GM21390 (cell line): ENCODE results near the gene WDR55.
"Not testable (repeated sequence)": the region's sequence is repeated elsewhere in the genome, so short reads cannot be mapped to it uniquely, and the experiment has no call there.

ENCODE experiments used
- ATAC-seq: cut with Tn5 transposase; IDR thresholded peaks from one replicate; pipeline ENCODE4 v1.9.1; 2021; ENCODE audit not compliant: unreplicated experiment

The WDR55 gene

GRCh38 chr5:140664359-140665119 is at the start of gene WDR55:
TSS of gene WDR55 (plus strand) at chr5:140664904. CDS start at chr5:140664913, 9 bp downstream.
- ATAC-seq = peak; percentile 98

GRCh38 chr5:140622301-140622700 is 42.4 kb upstream of the WDR55 start:
- ATAC-seq = no peak

- ATAC-seq = not testable (repeated sequence)
These were observed 41.6 kb upstream of the WDR55 start for GRCh38 chr5:140623061-140623460.

GRCh38 chr5:140624886-140625285 is 39.8 kb upstream of the WDR55 start:
- ATAC-seq = not testable (repeated sequence)

- no peak for ATAC-seq
These were observed 36.7 kb upstream of the WDR55 start for GRCh38 chr5:140627972-140628371.

DNA sequence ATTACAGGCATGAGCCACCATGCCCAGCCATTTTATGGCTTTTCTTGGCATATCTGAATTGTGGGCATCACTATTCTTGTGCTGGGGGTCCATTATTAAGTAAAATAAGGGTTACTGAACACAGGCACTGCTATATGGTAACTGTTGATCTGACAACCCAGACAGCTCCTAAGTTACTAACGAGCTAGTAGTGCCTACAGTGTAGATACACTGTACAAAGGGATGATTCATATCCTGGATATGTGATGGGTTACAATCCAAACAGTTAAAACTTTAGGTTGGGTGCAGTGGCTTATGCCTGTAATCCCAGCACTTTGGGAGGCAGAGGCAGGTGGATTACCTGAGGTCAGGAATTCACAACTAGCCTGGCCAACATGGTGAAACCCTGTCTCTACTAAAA is 36.0 kb upstream of the WDR55 start:
- ATAC-seq = no peak

- ATAC-seq = no peak
These were observed 34.2 kb upstream of the WDR55 start for GRCh38 chr5:140630292-140631035.

DNA sequence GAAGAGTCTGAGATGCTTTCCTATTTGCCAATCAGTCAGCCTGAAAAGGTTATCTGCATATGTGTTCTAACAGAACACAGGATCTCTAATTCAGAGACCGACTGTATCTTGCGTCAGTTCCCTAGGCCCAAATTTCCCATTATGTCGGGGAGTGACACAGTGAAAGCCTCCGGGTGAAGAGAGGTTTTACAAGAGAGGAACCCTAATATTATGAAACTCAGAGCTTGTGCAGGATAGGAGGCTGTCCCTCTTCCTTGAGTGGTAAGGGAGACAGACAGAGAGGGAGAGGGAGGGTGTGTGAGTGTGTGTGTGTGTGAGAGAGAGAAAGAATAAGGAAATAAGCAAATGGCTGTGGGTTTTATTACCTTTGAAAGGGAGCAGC is 33.7 kb upstream of the WDR55 start:
- ATAC-seq = no peak

DNA sequence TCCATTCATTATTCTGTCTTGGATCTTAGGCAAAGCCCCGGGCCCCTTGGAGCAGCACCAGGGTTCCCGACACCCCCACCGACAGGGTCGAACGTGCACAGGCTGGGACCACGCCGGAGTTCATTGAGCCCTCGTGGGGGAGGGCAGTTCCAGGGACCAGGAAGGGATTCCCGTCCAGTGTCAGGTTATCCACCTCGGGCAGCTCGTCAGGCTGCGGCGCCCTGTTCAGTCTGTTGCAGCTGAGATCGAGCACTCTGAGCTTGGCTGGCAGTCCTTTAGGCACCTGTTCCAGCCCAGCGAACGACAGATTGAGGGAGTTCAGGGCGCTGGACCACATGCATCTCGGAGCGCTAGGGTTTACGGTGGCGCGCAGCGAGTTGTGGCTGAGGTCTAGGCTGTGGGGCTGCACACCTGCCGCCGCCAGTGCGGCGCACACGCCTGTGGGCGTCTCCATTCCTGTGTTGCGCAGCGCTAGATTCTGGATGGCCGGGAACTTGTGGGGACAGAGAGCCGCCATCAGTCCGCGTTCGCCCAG is 32.8 kb upstream of the WDR55 start:
- peak; percentile 44 for ATAC-seq

DNA sequence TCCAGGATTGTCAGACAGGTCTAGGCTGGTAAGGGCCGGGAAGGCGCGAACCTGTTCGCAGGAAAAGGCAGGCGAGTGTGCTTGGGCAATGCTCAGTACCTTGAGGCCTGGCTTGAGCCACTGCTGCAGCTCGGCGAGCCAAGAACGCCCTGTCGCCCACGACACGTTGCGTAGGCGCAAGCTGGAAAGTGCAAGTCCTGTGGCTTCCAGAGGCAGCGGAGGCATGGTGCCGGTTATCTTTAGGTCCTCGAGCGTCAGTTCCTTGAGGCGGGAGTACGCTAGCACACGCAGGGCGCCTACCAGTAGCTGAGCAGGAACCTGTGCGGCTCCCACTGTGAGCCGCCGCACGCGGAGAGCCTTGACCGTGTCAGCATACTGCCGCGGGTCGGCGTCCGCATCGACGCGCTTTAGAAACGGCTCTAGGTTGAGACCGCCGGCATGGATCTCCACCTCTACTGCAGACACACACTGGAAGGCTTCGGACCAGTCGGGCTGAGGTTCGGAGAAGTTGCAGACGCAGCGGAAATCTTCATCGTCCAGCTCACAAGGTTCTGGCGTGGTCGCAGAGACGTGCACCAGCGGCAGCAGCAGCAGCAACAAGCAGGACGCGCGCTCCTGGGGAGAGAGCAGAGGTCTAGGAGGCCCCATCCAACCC is 32.2 kb upstream of the WDR55 start:
- peak; percentile 51 for ATAC-seq

GRCh38 chr5:140633021-140633471 is 31.7 kb upstream of the WDR55 start, which contains the start of gene CD14:
TSS of gene CD14 (minus strand) at chr5:140633175. CDS start at chr5:140633071, 104 bp downstream.
- ATAC-seq = peak; percentile 5

GRCh38 chr5:140633501-140633900 is 31.2 kb upstream of the WDR55 start:
- ATAC-seq = no peak

GRCh38 chr5:140634103-140634502 is 30.6 kb upstream of the WDR55 start:
- no peak for ATAC-seq

DNA sequence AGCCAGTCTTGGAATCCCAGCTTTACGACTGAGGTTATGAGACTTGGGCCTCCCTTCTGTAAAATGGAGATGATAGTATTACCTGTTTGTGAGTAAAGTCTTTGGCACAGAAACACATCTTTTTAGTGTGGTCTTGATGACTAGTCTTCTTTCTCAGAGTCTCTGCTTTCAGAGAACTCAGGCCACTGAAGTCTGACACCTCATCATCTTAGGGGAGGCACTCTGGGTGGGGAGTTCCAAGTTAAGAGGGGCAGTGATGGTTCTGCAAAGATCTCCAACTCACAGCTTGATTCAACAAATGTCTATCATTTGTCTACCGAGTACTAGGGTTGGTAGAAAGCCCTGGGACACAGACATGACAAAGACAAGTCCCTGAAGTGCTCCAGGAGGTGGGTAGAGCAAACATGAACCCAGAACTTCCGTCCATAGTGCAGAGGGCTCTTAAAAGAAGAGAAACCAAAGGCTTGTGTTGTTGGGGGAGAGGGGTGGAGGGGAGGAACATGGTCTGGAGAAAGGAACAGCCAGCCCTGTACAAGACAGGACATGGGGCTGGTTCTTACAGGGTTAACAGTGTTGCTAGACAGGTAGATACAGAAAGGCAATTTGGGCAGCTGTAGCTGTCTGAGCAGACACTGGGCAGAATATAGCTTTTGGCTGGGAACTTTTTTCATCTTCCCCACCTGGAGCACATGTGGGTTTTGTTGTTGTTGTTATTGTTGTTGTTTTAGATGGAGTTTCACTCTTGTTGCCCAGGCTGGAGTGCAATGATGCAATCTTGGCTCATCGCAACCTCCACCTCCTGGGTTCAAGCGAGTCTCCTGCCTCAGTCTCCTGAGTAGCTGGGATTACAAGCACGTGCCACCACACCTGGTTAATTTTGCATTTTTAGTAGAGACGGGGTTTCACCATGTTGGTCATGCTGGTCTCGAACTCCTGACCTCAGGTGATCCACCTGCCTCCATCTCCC is 29.1 kb upstream of the WDR55 start:
- no peak for ATAC-seq

DNA sequence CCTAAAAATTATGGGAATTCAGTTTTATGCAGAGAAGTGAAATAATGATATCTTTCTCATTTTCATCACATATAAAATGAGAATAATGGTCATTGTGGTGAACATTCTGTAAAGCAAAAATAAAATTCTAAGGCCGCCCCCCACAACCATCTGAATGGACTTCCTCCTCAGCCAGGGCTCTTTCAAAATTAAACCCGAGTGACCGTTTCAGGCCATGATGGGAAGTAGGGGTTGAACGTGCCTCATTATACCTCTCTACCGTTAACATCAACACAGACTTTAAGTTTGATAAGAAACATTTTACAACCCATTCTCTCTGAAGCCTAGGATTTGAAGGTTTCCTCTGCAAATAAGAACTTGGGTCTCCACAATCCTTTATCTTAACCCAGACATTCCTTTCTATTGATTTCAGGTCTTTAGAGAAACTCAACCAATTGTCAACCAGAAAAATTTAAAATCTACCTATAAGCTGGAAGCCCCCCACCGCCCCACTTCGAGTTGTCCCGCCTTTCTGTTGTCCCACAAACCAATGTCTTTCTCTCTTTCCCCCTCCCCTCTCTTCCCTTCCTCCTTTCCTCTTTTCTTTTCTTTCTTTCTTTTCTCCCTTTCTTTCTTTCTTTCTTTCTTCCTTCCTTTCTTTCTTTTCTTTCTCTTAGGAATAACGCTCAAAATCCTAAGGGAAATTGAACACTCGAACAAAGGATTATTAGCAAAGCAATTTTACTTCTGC is 27.2 kb upstream of the WDR55 start:
- no peak for ATAC-seq

DNA sequence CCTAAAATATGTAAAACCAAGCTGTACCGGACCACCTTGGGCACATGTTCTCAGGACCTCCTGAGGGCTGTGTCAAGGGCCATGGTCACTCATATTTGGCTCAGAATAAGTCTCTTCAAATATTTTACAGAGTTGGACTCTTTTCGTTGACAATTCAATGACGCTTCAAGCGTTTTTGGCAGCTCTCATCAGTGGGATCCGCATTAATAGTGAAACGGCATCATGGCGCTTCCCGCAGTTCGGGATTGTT is 25.9 kb upstream of the WDR55 start:
- ATAC-seq = not testable (repeated sequence)

DNA sequence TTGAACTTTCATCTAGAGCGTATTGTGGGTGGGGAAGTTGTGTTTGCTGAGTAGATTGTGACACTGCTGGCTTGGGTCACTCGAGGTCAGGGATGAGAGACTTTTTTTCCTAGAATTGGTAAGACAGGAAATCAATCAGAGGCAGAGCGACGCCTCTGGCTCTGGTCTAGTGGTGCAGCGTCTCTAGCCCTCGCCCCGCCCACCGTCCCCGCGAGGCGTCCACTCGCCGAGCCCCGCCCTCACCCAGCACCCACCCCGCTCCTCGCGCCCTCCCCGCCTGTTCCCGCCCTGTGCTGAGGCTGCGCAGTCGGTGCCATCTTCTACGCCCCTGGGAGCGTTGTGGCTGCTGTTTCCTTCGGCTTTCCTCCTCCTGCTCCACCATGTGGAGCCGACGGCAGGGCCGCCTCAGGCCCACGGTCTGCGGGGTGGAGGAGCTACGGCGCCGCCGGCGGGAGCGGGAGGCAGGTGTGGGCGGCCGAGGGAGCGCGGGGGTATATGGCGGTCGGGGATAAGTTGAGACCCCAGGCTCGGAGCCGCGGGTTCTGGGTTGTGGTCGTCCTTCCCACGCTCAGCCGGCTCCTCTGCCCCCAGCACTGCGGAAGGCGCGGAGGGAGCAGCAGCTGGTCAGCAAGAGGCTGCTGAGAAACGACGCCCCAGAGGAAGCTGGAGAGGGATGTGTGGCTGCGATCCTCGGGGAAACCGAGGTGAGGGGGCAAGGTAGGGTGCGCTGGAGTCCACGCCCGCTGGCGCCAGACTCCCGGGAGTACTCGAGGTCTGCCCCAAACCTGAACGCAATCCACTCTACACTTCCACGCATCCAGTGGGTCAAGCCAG is 25.3 kb upstream of the WDR55 start, which contains the start of gene TMCO6:
Gene TMCO6, plus strand, starts transcription at position 304 of the 834 bp plus-strand sequence. Its CDS starts 77 bp downstream, at position 381.
- ATAC-seq = peak; percentile 93

DNA sequence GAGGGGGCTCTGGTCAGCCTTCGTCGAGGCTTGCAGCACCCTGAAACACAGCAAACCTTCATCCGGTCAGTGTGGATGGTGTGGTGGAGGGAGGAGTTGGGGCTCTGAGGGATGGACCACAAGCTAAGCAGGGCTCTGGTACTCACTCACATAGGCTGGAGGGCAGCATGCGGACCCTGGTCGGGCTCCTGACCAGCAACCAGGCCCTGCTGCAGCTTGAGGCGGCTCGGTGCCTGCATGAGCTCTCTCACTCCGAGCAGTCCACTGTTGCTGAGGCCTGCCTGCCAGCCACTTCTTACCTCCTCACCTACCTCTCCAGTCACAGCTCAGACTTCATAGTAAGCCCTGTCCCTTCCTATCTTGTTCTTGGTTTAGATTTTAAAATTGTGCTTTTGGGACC is 23.0 kb upstream of the WDR55 start:
- no peak for ATAC-seq

DNA sequence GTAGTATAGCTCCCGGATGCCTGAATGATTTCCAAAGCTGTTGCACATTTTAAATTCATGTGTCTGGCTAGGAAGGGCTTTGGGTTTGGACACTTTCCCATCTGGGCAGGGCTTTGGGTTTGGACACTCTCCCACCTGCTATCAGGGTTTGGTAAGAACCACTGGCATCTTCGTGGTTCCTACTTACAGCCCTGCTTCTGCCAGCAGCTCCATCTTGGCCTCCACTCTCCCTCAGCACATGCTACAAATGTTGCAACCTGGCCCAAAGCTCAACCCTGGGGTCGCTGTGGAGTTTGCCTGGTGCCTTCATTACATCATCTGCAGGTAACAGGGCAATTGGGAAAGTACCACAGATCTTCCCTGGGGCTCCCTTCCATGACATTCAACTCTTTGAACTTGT is 22.0 kb upstream of the WDR55 start:
- no peak for ATAC-seq
